Tibial nerve (tissue), 4 donors: ENCODE measurements around the gene NOP53. TPM values are rescaled to one million over a fixed set of nuclear protein-coding genes. Genes with fewer than 3 reads are reported as not detected.
"Not testable (repeated sequence)": the region's sequence is repeated elsewhere in the genome, so short reads cannot be mapped to it uniquely, and the experiment has no call there.

Experiments used
- DNase-seq, 2 donors: peaks; one replicate each; pipeline ENCODE4 v3.0.0-alpha.2; 2019; ENCODE audit warnings: low spot score in 2 of 2
- H3K27ac ChIP-seq, 4 donors: fragments of 200-600 bp; sonication (generic) in 3 of 4; one replicate each; pipeline ENCODE4 v1.5.1; 2017 to 2019; ENCODE audit warnings: mild to moderate bottlenecking in 1 of 4
- H3K27me3 ChIP-seq, 2 donors: fragments of 200-600 bp; sonication (generic) in 1 of 2; one replicate each; pipeline versions ENCODE4 v1.5.1 to v1.6.0; 2017 to 2019
- H3K36me3 ChIP-seq, 3 donors: fragments of 200-600 bp; sonication (generic); one replicate each; pipeline ENCODE4 v1.5.1; 2018 to 2019
- H3K4me1 ChIP-seq, 4 donors: fragments of 200-600 bp; sonication (generic) in 3 of 4; one replicate each; pipeline ENCODE4 v1.5.1; 2017 to 2019
- H3K4me3 ChIP-seq, 4 donors: fragments of 200-600 bp; sonication (generic) in 3 of 4; one replicate each; pipeline ENCODE4 v1.5.1; 2017 to 2019; ENCODE audit warnings: mild to moderate bottlenecking in 1 of 4, moderate library complexity in 1 of 4
- H3K9me3 ChIP-seq, 4 donors: fragments of 200-600 bp; sonication (generic) in 3 of 4; one replicate each; pipeline ENCODE4 v1.5.1; 2017 to 2019
- CTCF ChIP-seq, 5 experiments: fragments of 200-600 bp in 3 of 5; fragments of 450-650 bp in 2 of 5; sonication (generic) in 3 of 5; IDR thresholded peaks; one replicate each; pipeline ENCODE4 v1.5.1; 2016 to 2019; ENCODE audit warnings: antibody characterized with exemption in 5 of 5, mild to moderate bottlenecking in 3 of 5, moderate library complexity in 2 of 5
- EP300 ChIP-seq, 2 donors: sonication (generic); formaldehyde crosslinking; IDR thresholded peaks; one replicate each; pipeline ENCODE4 v1.6.1; 2017; ENCODE audit warnings: antibody characterized with exemption in 2 of 2, mild to moderate bottlenecking in 1 of 2
- POLR2A ChIP-seq, 2 donors: fragments of 450-650 bp; IDR thresholded peaks; one replicate each; pipeline ENCODE4 v1.6.1; 2017; ENCODE audit warnings: antibody characterized with exemption in 2 of 2, mild to moderate bottlenecking in 2 of 2, moderate library complexity in 2 of 2
- WGBS, 2 donors: methylation state at CpG; one replicate each; pipeline ENCODE4 v1.1.5; 2018; 5-methylcytosine and 5-hydroxymethylcytosine counted together
- total RNA-seq, 4 donors: library from RNA; depleted of rRNA; stranded (reverse); fragments of >200 nt; gene quantifications; one replicate each; pipeline ENCODE4 v1.1.0, GENCODE V29; 2016

Gene NOP53
- total RNA-seq, 4 donors from 2014 or later: 320 to 532 (median 408) TPM

- 25 to 30% methylated on average over 9 of the region's 9 CpGs for WGBS, 2 donors
- TF ChIP-seq CTCF (IDR thresholded peaks at IDR 0.05): no peak
- TF ChIP-seq POLR2A (IDR thresholded peaks at IDR 0.05): no peak
- peak in 1 of 2 donors; percentile 58 for TF ChIP-seq EP300 (IDR thresholded peaks at IDR 0.05)
- peak; percentile 47 to 71 for DNase-seq
- Histone ChIP-seq H3K4me1 (peaks cover 0 to 56% (median 39%) of the 10 kb centered on the region in 4 donors), H3K36me3 (peaks cover 0 to 59% (median 13%) of the 10 kb centered on the region in 3 donors), H3K27ac (peak overlapping the region; percentile 28 to 100 (median 98)), H3K4me3 (peak overlapping the region in 1 of 4 donors; percentile 90), H3K9me3 (no peaks in the 10 kb centered on the region), H3K27me3 (no peaks in the 10 kb centered on the region)
Measured at GRCh38 chr19:47781590-47782262, 36.4 kb downstream of the NOP53 start.

- peaks cover 0 to 36% (median 12%) of the 10 kb centered on the region in 4 donors for H3K4me1 ChIP-seq
- TF ChIP-seq CTCF (IDR thresholded peaks at IDR 0.05): no peak
- TF ChIP-seq POLR2A (IDR thresholded peaks at IDR 0.05): no peak
- TF ChIP-seq EP300 (IDR thresholded peaks at IDR 0.05): no peak
- 93% methylated on average over 7 of the region's 7 CpGs for WGBS, 2 donors
- no peak for DNase-seq
- H3K36me3 ChIP-seq: peaks cover 0 to 56% (median 13%) of the 10 kb centered on the region in 3 donors
- no peak overlapping the region for H3K4me3 ChIP-seq
- no peaks in the 10 kb centered on the region for H3K9me3 ChIP-seq
- H3K27me3 ChIP-seq: no peaks in the 10 kb centered on the region
- H3K27ac ChIP-seq: no peak overlapping the region
Measured at GRCh38 chr19:47786566-47786965, 41.2 kb downstream of the NOP53 start.

- DNase-seq, H3K27me3 ChIP-seq, H3K9me3 ChIP-seq, H3K4me3 ChIP-seq: not testable (repeated sequence)
- H3K27ac ChIP-seq: peak overlapping the region in 1 of 4 donors; percentile 34
- H3K36me3 ChIP-seq: peaks cover 0 to 51% (median 13%) of the 10 kb centered on the region in 3 donors
- H3K4me1 ChIP-seq: peaks cover 0 to 28% (median 7%) of the 10 kb centered on the region in 4 donors
- 79 to 84% methylated on average over 9 to 10 of the region's 10 CpGs for WGBS, 2 donors
Measured at GRCh38 chr19:47787307-47787706, 42.0 kb downstream of the NOP53 start.

- peaks cover 0 to 26% (median 6%) of the 10 kb centered on the region in 3 donors for H3K36me3 ChIP-seq
- H3K4me1 ChIP-seq: peaks cover 0 to 15% (median 0%) of the 10 kb centered on the region in 4 donors
- H3K9me3 ChIP-seq, H3K27me3 ChIP-seq, H3K4me3 ChIP-seq, DNase-seq, H3K27ac ChIP-seq: not testable (repeated sequence)
- 93 to 94% methylated on average over 13 of the region's 13 CpGs for WGBS, 2 donors
Measured at GRCh38 chr19:47789811-47790210, 44.5 kb downstream of the NOP53 start.

GRCh38 chr19:47790398-47790814 is 45.1 kb downstream of the NOP53 start:
- Histone ChIP-seq H3K4me3 (no peak overlapping the region), H3K27me3 (no peaks in the 10 kb centered on the region), H3K36me3 (peaks cover 0 to 20% (median 6%) of the 10 kb centered on the region in 3 donors), H3K4me1 (peaks cover 0 to 15% (median 0%) of the 10 kb centered on the region in 4 donors), H3K9me3 (no peaks in the 10 kb centered on the region), H3K27ac (peak overlapping the region in 1 of 4 donors; percentile 16)
- TF ChIP-seq POLR2A (IDR thresholded peaks at IDR 0.05): no peak
- peak; percentile 73 to 93 (median 80) for TF ChIP-seq CTCF (IDR thresholded peaks at IDR 0.05)
- peak; percentile 72 to 87 for DNase-seq
- WGBS, 2 donors: 12% methylated on average over 10 of the region's 10 CpGs

- WGBS, 2 donors: 98 to 100% methylated on average over 1 of the region's 1 CpG
- no peak for TF ChIP-seq EP300 (IDR thresholded peaks at IDR 0.05)
- no peak for TF ChIP-seq CTCF (IDR thresholded peaks at IDR 0.05)
- no peak for TF ChIP-seq POLR2A (IDR thresholded peaks at IDR 0.05)
- Histone ChIP-seq H3K36me3 (no peaks in the 10 kb centered on the region), H3K4me1 (peaks cover 0 to 15% (median 0%) of the 10 kb centered on the region in 4 donors), H3K27ac (no peak overlapping the region), H3K9me3 (no peaks in the 10 kb centered on the region), H3K4me3 (no peak overlapping the region), H3K27me3 (no peaks in the 10 kb centered on the region)
- DNase-seq: no peak
Measured at GRCh38 chr19:47792616-47793015, 47.3 kb downstream of the NOP53 start.
